Measurements from ENCODE around the gene OR2A14.

OR2A14 gene

GRCh38 chr7:144087230-144087629, 35.7 kb upstream of the OR2A14 start:
- no peak overlapping the region for H3K9ac ChIP-seq (ENCODE audit: low read length)
- H3K14ac ChIP-seq (ENCODE audit: low read length) = no peak overlapping the region
- no peak overlapping the region for H3K27ac ChIP-seq (ENCODE audit: low read depth, low read length)
- H2BK120ac ChIP-seq (ENCODE audit: insufficient read depth, low read length, poor library complexity) = no peak overlapping the region
- no peak overlapping the region for H3K4me3 ChIP-seq (ENCODE audit: low read depth, low read length)
- no peaks in the 10 kb centered on the region for H3K36me3 ChIP-seq (ENCODE audit: control insufficient read depth in 1 of 2, insufficient read depth in 2 of 2, low read length in 2 of 2)
- H2AK5ac ChIP-seq (ENCODE audit: low read length) = no peak overlapping the region
- no peak overlapping the region for H3K4me2 ChIP-seq (ENCODE audit: low read length)
- H3K18ac ChIP-seq (ENCODE audit: low read length) = no peak overlapping the region
- H3K9me3 ChIP-seq (ENCODE audit: insufficient read depth, low read depth, low read length) = no peaks in the 10 kb centered on the region
- H2AFZ ChIP-seq (ENCODE audit: insufficient read depth, low read length, poor library complexity) = no peak overlapping the region
- no peak overlapping the region for H2BK12ac ChIP-seq (ENCODE audit: low read length)
- no peak overlapping the region for H2BK5ac ChIP-seq (ENCODE audit: low read depth, low read length, poor library complexity)
- DNase-seq = no peak
- no peaks in the 10 kb centered on the region for H3K79me1 ChIP-seq (ENCODE audit: low read length)
- no peaks in the 10 kb centered on the region for H3K27me3 ChIP-seq (ENCODE audit: insufficient read depth, low read length)
- no peaks in the 10 kb centered on the region for H3K79me2 ChIP-seq (ENCODE audit: control insufficient read depth, insufficient read depth, low read length, poor library complexity)
- no peak overlapping the region for H4K8ac ChIP-seq (ENCODE audit: low read depth, low read length)
- H3K4ac ChIP-seq (ENCODE audit: low read depth, low read length) = no peak overlapping the region
- H3K4me1 ChIP-seq (ENCODE audit: control insufficient read depth in 1 of 2, insufficient read depth in 2 of 2, low read length in 2 of 2) = no peaks in the 10 kb centered on the region
- H3K23ac ChIP-seq (ENCODE audit: low read length) = no peak overlapping the region
- no CpG with 5 or more reads among the region's 1 CpG for WGBS (ENCODE audit: extremely low coverage, insufficient coverage, insufficient read length)
- H4K12ac ChIP-seq (ENCODE audit: low read depth, low read length) = no peak overlapping the region
- H4K91ac ChIP-seq (ENCODE audit: low read depth, low read length) = no peak overlapping the region

- H3K4me1 ChIP-seq (ENCODE audit: control insufficient read depth in 1 of 2, insufficient read depth in 2 of 2, low read length in 2 of 2) = no peaks in the 10 kb centered on the region
- no peak overlapping the region for H3K4me3 ChIP-seq (ENCODE audit: low read depth, low read length)
- no peaks in the 10 kb centered on the region for H3K27me3 ChIP-seq (ENCODE audit: insufficient read depth, low read length)
- no peak for DNase-seq
- peaks cover 2% of the 10 kb centered on the region for H3K9me3 ChIP-seq (ENCODE audit: insufficient read depth, low read depth, low read length)
- H4K8ac ChIP-seq (ENCODE audit: low read depth, low read length) = no peak overlapping the region
- no peak overlapping the region for H2AFZ ChIP-seq (ENCODE audit: insufficient read depth, low read length, poor library complexity)
- no peak overlapping the region for H3K27ac ChIP-seq (ENCODE audit: low read depth, low read length)
- no peak overlapping the region for H2BK12ac ChIP-seq (ENCODE audit: low read length)
- no peak overlapping the region for H3K23ac ChIP-seq (ENCODE audit: low read length)
- H3K9ac ChIP-seq (ENCODE audit: low read length) = no peak overlapping the region
- no peaks in the 10 kb centered on the region for H3K36me3 ChIP-seq (ENCODE audit: control insufficient read depth in 1 of 2, insufficient read depth in 2 of 2, low read length in 2 of 2)
- no peaks in the 10 kb centered on the region for H3K79me1 ChIP-seq (ENCODE audit: low read length)
- no peak overlapping the region for H2AK5ac ChIP-seq (ENCODE audit: low read length)
- no peaks in the 10 kb centered on the region for H3K79me2 ChIP-seq (ENCODE audit: control insufficient read depth, insufficient read depth, low read length, poor library complexity)
- no peak overlapping the region for H3K18ac ChIP-seq (ENCODE audit: low read length)
- no peak overlapping the region for H3K14ac ChIP-seq (ENCODE audit: low read length)
- no CpG with 5 or more reads among the region's 3 CpGs for WGBS (ENCODE audit: extremely low coverage, insufficient coverage, insufficient read length)
- no peak overlapping the region for H2BK5ac ChIP-seq (ENCODE audit: low read depth, low read length, poor library complexity)
- H4K91ac ChIP-seq (ENCODE audit: low read depth, low read length) = no peak overlapping the region
- no peak overlapping the region for H2BK120ac ChIP-seq (ENCODE audit: insufficient read depth, low read length, poor library complexity)
- H3K4ac ChIP-seq (ENCODE audit: low read depth, low read length) = no peak overlapping the region
- no peak overlapping the region for H3K4me2 ChIP-seq (ENCODE audit: low read length)
- H4K12ac ChIP-seq (ENCODE audit: low read depth, low read length) = no peak overlapping the region
Measured at GRCh38 chr7:144090667-144091066, 32.3 kb upstream of the OR2A14 start.

GRCh38 chr7:144098776-144099175, 24.2 kb upstream of the OR2A14 start:
- no peak overlapping the region for H4K12ac ChIP-seq (ENCODE audit: low read depth, low read length)
- no peak overlapping the region for H2BK5ac ChIP-seq (ENCODE audit: low read depth, low read length, poor library complexity)
- H3K14ac ChIP-seq (ENCODE audit: low read length) = no peak overlapping the region
- no peaks in the 10 kb centered on the region for H3K4me1 ChIP-seq (ENCODE audit: control insufficient read depth in 1 of 2, insufficient read depth in 2 of 2, low read length in 2 of 2)
- H4K8ac ChIP-seq (ENCODE audit: low read depth, low read length) = no peak overlapping the region
- no peak overlapping the region for H2AK5ac ChIP-seq (ENCODE audit: low read length)
- no peak for DNase-seq
- H3K4me2 ChIP-seq (ENCODE audit: low read length) = no peak overlapping the region
- H3K9ac ChIP-seq (ENCODE audit: low read length) = no peak overlapping the region
- no peak overlapping the region for H2BK120ac ChIP-seq (ENCODE audit: insufficient read depth, low read length, poor library complexity)
- H3K18ac ChIP-seq (ENCODE audit: low read length) = no peak overlapping the region
- H3K9me3 ChIP-seq (ENCODE audit: insufficient read depth, low read depth, low read length) = peaks cover 2% of the 10 kb centered on the region
- no peaks in the 10 kb centered on the region for H3K79me1 ChIP-seq (ENCODE audit: low read length)
- H2BK12ac ChIP-seq (ENCODE audit: low read length) = no peak overlapping the region
- H3K23ac ChIP-seq (ENCODE audit: low read length) = no peak overlapping the region
- H2AFZ ChIP-seq (ENCODE audit: insufficient read depth, low read length, poor library complexity) = no peak overlapping the region
- no peak overlapping the region for H3K27ac ChIP-seq (ENCODE audit: low read depth, low read length)
- no peak overlapping the region for H3K4me3 ChIP-seq (ENCODE audit: low read depth, low read length)
- no peak overlapping the region for H4K91ac ChIP-seq (ENCODE audit: low read depth, low read length)
- no peaks in the 10 kb centered on the region for H3K79me2 ChIP-seq (ENCODE audit: control insufficient read depth, insufficient read depth, low read length, poor library complexity)
- no peak overlapping the region for H3K4ac ChIP-seq (ENCODE audit: low read depth, low read length)
- H3K27me3 ChIP-seq (ENCODE audit: insufficient read depth, low read length) = no peaks in the 10 kb centered on the region
- H3K36me3 ChIP-seq (ENCODE audit: control insufficient read depth in 1 of 2, insufficient read depth in 2 of 2, low read length in 2 of 2) = no peaks in the 10 kb centered on the region

DNA sequence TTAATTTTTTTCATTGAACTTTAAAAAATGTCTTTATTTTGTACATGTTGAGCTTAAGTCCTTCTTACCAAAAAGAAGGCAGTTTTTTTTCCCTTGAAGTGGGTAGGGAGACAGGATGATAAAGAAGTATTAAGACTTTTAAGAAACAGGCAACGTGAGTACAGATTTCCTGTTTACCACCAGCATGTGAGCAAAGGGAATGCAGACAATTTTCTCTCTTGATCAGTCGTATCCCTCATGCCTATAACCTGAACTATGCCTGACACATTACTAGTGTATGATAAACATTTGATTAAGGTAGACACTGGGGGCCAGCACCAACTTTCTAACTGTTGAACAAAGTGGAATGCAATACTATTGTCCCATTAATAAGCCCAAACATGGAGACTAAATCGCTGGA, 22.4 kb upstream of the OR2A14 start:
- Histone ChIP-seq H3K4ac (ENCODE audit: low read depth, low read length) (no peak overlapping the region), H4K91ac (ENCODE audit: low read depth, low read length) (no peak overlapping the region), H3K23ac (ENCODE audit: low read length) (no peak overlapping the region), H3K79me2 (ENCODE audit: control insufficient read depth, insufficient read depth, low read length, poor library complexity) (no peaks in the 10 kb centered on the region), H3K9me3 (ENCODE audit: insufficient read depth, low read depth, low read length) (peaks cover under 1% of the 10 kb centered on the region), H4K12ac (ENCODE audit: low read depth, low read length) (no peak overlapping the region), H3K27me3 (ENCODE audit: insufficient read depth, low read length) (no peaks in the 10 kb centered on the region), H3K18ac (ENCODE audit: low read length) (no peak overlapping the region), H3K79me1 (ENCODE audit: low read length) (no peaks in the 10 kb centered on the region), H3K4me3 (ENCODE audit: low read depth, low read length) (no peak overlapping the region), H3K4me1 (ENCODE audit: control insufficient read depth in 1 of 2, insufficient read depth in 2 of 2, low read length in 2 of 2) (no peaks in the 10 kb centered on the region), H3K36me3 (ENCODE audit: control insufficient read depth in 1 of 2, insufficient read depth in 2 of 2, low read length in 2 of 2) (no peaks in the 10 kb centered on the region), H2AK5ac (ENCODE audit: low read length) (no peak overlapping the region), H2BK12ac (ENCODE audit: low read length) (no peak overlapping the region), H4K8ac (ENCODE audit: low read depth, low read length) (no peak overlapping the region), H3K14ac (ENCODE audit: low read length) (no peak overlapping the region), H3K27ac (ENCODE audit: low read depth, low read length) (no peak overlapping the region), H3K4me2 (ENCODE audit: low read length) (no peak overlapping the region), H2AFZ (ENCODE audit: insufficient read depth, low read length, poor library complexity) (no peak overlapping the region), H2BK5ac (ENCODE audit: low read depth, low read length, poor library complexity) (no peak overlapping the region), H2BK120ac (ENCODE audit: insufficient read depth, low read length, poor library complexity) (no peak overlapping the region), H3K9ac (ENCODE audit: low read length) (no peak overlapping the region)
- peak; percentile 20 to 63 for DNase-seq
- no CpG with 5 or more reads among the region's 3 CpGs for WGBS (ENCODE audit: extremely low coverage, insufficient coverage, insufficient read length)

DNA sequence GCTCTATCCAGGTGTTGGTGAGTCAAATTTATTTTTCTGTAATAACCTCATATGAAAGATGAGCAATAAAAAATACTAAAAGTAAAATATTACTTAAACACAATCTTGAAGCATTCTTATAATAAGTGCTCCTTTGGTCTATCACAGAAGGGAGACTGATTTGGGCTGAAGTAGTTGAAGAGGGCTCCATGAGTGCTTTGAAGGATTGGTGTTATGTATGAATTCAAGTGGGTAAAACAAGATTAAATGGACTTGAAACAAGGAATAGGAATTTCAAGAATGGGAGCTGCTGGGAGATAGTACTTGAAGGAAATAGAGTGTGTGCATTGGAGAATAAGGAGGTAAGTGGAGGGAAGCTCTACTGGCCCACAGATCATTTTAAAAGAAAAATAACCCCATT, 20.9 kb upstream of the OR2A14 start:
- Histone ChIP-seq H2BK120ac (ENCODE audit: insufficient read depth, low read length, poor library complexity) (no peak overlapping the region), H3K27ac (ENCODE audit: low read depth, low read length) (no peak overlapping the region), H3K9ac (ENCODE audit: low read length) (no peak overlapping the region), H3K23ac (ENCODE audit: low read length) (no peak overlapping the region), H3K27me3 (ENCODE audit: insufficient read depth, low read length) (no peaks in the 10 kb centered on the region), H3K4me3 (ENCODE audit: low read depth, low read length) (no peak overlapping the region), H4K12ac (ENCODE audit: low read depth, low read length) (no peak overlapping the region), H2BK5ac (ENCODE audit: low read depth, low read length, poor library complexity) (no peak overlapping the region), H2AFZ (ENCODE audit: insufficient read depth, low read length, poor library complexity) (no peak overlapping the region), H4K8ac (ENCODE audit: low read depth, low read length) (no peak overlapping the region), H3K9me3 (ENCODE audit: insufficient read depth, low read depth, low read length) (no peaks in the 10 kb centered on the region), H4K91ac (ENCODE audit: low read depth, low read length) (no peak overlapping the region), H3K4ac (ENCODE audit: low read depth, low read length) (no peak overlapping the region), H3K18ac (ENCODE audit: low read length) (no peak overlapping the region), H3K4me2 (ENCODE audit: low read length) (no peak overlapping the region), H2BK12ac (ENCODE audit: low read length) (no peak overlapping the region), H3K36me3 (ENCODE audit: control insufficient read depth in 1 of 2, insufficient read depth in 2 of 2, low read length in 2 of 2) (no peaks in the 10 kb centered on the region), H3K79me1 (ENCODE audit: low read length) (no peaks in the 10 kb centered on the region), H3K14ac (ENCODE audit: low read length) (no peak overlapping the region), H2AK5ac (ENCODE audit: low read length) (no peak overlapping the region), H3K4me1 (ENCODE audit: control insufficient read depth in 1 of 2, insufficient read depth in 2 of 2, low read length in 2 of 2) (no peaks in the 10 kb centered on the region), H3K79me2 (ENCODE audit: control insufficient read depth, insufficient read depth, low read length, poor library complexity) (no peaks in the 10 kb centered on the region)
- no peak for DNase-seq

Data from trophoblast cell (in vitro differentiated cells and primary cell).